SW480 (cell line): ENCODE data around the gene LIMS2.
A peak's percentile ranks its signal among the peaks of the same experiment; 100 is the strongest.

Experiments used
- DNase-seq: peaks from one replicate; pipeline ENCODE4 v3.0.0-alpha.2; 2016; ENCODE audit warnings: low spot score

LIMS2 gene

DNA sequence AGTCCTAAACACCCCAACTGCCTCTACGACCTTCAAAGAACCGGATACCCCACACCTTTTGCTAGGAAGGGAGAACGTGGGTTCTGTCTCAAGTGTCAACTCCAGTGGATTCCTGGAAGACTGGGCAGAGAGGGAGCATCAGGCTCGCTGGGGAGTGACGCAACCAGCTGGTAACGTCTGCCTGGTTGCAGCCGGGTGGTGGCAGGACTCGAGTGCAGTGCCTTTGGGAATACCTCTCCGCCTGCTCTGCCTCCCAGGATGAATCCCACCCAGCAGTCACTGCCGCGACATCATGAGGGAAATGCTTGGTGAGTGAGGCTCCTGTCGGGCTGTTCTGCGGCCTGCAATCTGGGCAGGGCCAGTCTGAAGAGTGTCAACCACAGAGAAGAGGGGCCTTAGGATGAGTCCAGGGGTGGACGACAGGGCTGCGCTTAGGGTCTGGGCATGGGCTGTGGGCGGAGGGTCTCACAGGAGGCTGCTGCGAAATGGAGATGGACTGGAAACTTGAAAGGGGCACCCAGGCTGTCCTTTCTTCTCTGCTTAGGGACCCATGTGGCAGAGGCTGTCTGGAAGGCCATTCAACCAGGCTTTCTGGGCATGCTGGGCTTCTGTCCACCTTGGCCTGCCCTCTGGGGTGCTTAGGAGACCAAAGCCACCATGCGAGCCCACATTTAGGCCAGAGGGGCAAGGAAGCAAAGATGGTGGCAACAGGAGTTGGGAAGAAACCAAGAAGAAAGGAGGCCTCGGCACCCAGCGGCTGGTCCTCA, 16.5 kb downstream of the LIMS2 start:
- no peak for DNase-seq

DNA sequence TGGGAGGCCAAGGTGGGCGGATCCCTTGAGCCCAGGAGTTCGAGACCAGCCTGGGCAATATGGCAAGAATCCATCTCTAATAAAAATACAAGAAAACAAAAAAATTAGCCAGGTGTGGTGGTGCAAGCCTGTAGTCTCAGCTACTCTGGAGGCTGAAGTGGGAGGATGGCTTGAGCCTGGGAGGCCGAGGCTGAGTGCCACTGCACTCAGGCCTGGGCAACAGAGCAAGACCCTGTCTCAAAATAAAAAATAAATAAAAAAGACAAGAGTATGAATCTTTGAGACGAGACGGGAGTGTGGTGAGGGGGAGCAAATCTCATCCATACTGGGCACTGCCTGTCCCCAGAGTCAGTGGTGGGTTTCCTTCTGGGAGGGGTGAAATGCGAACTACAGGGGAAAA, 17.2 kb downstream of the LIMS2 start:
- DNase-seq: no peak

DNA sequence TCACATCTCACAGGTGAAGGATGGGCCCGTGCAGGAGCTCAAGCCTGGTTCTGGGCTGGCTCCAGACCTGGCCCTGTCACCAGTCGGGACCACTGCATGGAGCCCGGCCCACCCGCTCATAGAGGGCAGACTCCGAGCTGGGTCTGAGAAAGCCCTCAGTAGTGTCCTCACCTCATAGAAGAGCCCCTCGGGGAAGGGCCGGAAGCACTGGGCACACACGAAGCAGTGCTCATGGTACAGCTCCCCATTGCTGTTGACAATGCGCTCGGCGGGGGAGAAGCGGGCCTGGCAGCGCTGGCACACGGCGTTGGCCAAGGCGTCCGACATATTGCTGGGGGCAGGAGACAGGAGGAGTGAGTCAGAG, 18.1 kb downstream of the LIMS2 start:
- DNase-seq: no peak

DNA sequence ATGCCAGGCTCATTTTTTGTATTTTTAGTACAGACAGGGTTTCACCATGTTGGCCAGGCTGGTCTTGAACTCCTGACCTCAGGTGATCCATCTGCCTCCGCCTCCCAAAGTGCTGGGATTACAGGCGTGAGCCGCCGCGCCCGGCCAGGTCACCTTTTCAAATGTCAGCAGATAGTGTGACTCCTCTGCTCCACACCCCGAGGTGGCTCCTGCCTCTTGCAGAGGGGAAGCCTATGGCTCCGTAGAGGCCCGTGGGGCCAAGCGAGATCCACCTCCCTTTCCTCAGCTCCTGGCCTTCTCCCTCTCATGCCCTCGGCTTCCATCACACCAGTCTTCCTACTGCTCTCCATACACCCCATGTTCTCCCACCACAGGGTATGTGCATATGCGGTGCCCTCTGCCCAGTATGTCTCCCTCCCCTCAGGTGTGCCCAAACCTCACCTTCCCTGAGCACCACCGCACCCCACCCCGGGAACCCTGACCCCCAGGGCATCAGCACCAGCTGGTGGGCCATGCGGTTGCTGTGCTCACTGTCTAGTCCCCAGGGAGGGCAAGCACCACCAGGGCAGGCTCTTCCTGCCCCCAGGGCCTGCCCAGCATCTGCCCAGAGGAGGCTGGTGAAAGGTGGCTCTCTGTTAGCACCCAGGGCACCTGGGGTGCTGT, 18.6 kb downstream of the LIMS2 start:
- no peak for DNase-seq

DNA sequence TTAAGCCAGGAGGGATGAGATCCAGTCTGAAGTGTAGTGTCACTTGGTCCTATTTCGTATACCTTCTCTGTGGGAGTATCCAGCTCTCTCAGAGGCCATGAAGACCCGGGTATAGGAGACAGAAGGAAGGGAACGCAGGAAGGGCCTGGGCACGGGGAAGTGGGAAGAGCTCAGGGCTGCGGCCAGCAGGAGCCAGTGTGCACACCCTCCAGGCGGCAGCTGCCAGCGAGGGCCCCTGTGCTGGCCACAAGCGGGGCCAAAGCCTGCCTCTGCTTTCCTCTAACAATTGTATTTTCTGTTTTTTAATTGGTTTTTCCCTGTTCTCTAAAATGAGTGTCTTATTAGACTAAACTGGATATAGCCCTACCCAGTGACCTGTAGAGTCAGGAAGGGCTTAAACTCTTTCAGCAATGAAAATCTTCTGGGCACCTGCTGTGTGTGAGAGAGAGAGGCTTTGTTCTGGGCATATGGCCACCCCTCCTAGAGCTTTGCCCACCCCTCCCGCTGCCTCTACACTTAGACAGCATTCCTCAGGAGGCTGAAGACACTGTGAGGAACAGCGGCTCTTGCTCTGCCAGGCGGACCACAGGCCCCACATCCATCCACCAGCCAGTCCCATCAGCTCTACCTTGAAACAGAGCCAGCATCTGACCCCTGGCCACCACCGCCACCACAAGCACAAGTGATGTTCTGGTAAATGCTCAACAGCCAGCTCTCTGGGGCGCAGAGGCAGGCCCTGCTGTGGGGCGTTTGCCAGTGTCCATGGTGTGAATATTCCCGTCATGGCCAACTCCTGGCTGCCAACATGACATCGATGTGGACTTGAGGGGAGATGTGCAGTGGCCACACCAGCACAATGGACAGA, 19.9 kb downstream of the LIMS2 start:
- no peak for DNase-seq

DNA sequence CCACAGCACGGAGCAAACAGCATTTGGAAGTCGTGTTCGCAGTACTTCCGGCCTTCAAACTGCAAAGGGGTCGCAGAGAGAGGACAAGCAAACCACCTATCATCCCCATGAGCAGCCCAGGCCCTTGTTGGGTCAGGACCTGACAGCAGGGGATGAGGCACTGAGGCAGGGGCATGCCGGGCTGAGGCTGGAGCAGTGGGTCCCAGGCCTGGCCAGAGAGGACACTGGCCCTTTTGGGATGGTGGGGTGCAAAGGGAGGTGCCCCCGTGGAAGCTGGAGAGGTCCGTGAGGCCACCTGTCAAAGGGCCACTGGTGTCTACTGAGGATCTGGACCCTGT, 20.5 kb downstream of the LIMS2 start:
- DNase-seq: no peak

DNA sequence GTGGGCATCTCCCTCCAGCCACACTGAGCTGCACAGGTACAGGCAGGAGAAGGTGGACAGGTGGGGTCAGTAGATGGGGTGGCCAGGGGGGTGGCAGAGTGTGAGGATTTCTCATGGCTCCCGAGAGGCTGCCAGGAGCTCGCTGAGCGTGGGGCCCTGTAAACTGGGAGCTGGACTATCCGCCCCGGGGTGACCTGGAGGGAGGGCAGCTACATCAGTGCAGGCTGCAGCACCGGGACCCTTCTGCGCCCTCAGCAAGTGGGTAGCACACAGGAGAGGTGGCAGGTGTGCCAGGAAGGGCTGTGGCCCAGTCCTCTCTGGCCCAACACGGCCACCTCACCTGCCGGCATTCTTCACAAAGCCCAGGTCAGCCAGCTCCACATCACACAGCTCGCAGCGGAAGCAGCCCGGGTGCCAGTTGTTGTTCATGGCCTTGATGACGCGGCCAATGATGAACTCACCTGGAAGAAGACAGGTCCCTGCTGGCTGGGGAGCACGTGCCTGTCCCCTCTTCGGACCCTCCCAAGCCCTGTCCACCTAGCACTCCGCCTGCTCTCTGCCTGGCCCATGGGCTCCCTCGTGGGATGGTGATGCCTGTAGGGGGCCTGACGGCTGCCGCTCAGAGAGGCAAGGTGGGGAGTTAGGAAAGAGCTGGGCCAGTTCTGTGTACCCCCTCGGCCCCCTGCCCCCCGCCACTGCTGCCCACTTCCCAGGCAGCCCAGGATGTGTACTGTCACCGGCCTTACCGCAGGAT, 21.1 kb downstream of the LIMS2 start:
- DNase-seq: no peak

DNA sequence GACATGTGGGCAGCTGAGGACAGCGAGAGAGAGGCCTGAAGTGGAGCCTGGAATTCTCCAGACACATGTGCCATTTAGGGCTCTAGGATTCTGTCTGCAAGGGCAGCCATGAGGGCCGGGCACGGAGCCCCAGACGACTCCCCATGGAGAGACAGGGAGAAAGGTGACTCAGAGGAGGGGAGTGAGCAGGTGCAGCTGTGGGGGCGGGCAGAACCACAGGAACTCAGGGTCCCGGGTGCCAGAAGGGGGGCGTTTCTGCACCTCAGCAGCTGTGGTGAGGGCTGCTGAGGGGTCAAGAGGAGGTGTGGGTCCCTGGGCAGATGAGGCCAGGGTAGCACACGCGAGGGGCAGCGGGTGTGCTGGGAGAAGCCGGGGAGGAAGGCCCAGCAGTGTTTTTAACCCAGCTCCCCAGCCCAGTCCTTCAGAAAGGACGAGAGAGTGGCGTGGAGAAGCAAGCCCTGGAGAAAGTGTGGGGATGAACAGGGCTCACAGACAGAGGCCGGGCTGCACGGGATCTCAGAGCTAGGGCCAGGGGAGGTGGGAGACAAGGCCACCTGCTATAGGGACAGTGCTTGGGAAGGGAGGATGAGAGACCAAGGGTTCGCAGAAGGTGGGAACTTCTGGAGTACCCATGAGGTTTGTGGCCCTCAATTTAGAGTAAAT, 21.8 kb downstream of the LIMS2 start:
- DNase-seq: no peak

DNA sequence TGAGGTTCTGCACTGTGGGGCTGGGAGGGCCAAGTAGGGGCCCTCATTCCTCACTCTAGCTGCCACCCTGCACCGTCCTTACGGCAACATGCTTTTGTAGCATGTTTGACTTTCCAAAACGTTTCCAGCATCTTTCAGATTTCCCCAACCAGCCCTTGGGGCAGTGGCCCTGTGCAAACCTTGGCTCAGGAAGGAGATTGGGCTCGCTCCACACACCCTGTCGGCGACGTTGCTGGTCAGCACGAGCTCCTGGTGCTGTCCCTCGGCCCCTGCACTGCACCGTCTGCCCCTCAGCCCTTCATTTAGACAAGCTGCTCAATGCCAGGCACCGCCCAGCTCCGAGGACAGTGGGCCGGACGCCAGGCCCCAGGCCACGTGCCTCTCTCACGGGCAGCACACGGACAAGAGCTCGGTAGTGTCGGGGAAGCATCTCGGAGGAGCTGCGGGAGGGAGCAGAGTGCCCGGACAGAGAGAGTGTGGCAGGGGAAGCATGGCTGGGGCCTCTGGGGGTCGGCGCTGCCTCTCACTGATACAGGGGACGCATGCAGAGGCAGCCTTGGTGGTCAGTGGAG, 22.5 kb downstream of the LIMS2 start:
- no peak for DNase-seq

DNA sequence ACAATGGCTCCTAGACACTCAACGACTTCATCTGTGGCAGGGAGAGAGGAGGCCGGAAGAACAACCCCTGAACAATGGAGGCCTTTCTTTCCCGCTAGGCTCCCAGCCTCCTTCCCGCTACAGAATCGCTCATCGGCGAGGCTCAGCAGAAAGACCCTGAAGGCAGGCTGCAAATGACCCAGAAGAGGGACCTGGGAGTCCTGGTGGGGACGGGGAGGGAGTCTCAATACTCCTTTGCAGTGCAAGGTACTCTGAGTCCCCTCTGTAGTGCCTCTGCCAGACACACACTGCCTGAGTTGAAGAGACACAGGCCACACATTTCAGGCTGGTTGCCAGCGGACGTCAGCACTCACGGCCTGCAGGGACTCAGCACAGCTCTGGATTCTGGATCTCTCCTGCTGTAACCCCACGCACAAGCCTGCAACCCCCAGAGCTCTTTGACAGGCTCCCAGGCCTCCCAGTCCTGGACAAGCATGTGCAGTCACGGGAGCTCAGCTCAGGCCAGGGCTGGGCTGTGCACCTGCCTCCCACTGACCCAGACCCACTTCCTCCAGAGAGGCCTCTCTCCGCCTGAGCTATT, 23.3 kb downstream of the LIMS2 start:
- DNase-seq: no peak

DNA sequence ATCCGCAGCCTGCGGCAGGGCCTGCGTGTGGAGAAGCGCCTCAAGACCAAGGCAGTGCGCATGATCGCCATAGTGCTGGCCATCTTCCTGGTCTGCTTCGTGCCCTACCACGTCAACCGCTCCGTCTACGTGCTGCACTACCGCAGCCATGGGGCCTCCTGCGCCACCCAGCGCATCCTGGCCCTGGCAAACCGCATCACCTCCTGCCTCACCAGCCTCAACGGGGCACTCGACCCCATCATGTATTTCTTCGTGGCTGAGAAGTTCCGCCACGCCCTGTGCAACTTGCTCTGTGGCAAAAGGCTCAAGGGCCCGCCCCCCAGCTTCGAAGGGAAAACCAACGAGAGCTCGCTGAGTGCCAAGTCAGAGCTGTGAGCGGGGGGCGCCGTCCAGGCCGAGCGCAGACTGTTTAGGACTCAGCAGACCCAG, 23.9 kb downstream of the LIMS2 start:
- no peak for DNase-seq

DNA sequence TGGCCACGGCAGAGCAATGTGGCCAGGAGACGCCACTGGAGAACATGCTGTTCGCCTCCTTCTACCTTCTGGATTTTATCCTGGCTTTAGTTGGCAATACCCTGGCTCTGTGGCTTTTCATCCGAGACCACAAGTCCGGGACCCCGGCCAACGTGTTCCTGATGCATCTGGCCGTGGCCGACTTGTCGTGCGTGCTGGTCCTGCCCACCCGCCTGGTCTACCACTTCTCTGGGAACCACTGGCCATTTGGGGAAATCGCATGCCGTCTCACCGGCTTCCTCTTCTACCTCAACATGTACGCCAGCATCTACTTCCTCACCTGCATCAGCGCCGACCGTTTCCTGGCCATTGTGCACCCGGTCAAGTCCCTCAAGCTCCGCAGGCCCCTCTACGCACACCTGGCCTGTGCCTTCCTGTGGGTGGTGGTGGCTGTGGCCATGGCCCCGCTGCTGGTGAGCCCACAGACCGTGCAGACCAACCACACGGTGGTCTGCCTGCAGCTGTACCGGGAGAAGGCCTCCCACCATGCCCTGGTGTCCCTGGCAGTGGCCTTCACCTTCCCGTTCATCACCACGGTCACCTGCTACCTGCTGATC, 24.4 kb downstream of the LIMS2 start:
- DNase-seq: no peak

DNA sequence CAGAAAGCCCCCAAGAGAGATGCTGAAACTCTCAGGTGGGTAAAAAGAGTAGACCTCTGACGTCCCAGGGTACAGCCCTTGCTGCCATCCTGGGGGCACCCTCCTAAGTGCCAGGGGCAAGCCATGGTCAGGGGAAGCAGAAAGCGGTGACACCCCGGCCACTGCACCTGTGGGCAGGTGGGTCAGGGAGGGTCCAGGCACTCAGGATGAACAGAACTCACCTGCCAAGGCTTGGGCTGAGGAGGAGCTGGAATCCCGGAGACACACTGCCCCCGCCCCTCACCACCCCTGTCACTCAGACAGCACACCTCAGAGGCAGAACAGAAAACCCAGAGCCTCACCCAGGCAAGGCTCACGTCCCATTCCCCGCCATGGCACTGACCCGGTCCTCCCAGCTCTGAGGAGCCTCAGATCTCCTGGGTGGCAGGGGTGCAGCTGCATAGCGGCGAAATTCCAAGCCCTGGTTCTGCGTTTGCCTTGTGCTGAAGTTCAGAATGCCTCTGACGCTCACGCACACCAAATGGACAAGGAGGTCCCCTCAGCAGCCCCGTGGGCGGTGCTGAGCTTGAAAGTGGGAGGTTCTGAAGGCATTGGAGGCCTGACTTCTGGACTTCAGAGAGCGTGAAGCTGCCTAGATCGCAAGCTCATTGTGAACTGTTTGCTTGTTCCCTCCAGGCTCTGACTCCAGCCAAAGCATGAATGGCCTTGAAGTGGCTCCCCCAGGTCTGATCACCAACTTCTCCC, 25.1 kb downstream of the LIMS2 start:
- DNase-seq: no peak

DNA sequence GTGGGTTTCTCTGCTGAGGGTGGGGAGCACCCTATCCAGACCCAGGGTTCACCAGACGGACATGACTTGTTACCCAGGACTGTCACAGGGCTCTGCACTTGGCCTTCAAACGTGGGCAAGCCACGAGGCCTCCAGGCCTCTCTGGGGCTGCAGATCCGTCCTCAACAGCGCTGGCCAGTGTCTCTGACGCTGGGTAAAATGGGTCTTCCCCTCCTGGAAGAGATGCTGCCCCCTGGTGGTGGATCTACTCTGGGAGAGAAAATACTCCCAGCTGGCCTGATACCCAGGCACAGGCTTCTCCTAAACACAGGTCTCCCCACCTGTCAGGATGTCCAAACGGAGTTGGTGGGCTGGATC, 25.7 kb downstream of the LIMS2 start:
- DNase-seq: peak; percentile 73

DNA sequence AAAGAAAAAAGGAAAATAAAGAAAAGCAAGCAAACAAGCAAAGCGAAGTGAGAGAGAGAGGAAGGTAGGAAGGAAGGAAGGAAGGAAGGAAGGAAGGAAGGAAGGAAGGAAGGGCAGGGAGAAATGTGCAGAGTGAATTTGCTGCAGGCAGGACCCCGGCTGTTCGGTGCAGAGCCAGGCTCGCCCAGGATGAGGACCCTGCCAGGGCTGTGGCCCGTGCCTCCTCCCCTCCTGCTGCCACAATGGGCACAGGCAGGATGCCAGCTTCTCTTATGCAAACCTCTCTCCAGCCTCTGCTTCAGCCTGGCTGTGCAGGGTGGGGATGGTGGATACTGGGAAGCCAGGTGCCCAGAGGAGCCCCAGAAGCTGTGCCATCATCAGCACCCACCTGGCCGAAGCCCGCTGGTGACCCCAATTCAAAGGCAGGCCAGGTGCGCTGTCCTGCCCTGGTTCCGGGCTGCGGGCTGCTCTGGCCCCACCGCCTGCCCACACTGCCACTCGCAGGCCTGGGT, 26.2 kb downstream of the LIMS2 start:
- DNase-seq: no peak

DNA sequence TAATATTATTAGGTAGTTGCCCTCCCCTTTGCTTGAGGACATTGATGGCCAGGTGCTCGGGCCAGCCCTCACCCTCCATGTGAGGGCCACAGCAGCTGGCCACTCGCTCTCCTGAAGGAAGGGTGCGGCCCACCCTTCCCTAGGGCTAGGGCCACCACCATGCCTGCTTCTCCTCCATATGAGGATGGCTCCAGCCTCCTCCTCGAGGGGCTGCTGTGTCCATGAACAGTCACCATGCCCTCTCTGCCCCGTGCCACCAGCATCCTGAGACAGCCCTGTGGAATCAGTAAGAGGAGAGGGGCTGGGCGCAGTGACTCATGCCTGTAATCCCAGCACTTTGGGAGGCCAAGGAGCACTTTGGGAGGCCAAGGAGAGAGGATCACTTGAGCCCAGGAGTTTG, 27.0 kb downstream of the LIMS2 start:
- DNase-seq: no peak

DNA sequence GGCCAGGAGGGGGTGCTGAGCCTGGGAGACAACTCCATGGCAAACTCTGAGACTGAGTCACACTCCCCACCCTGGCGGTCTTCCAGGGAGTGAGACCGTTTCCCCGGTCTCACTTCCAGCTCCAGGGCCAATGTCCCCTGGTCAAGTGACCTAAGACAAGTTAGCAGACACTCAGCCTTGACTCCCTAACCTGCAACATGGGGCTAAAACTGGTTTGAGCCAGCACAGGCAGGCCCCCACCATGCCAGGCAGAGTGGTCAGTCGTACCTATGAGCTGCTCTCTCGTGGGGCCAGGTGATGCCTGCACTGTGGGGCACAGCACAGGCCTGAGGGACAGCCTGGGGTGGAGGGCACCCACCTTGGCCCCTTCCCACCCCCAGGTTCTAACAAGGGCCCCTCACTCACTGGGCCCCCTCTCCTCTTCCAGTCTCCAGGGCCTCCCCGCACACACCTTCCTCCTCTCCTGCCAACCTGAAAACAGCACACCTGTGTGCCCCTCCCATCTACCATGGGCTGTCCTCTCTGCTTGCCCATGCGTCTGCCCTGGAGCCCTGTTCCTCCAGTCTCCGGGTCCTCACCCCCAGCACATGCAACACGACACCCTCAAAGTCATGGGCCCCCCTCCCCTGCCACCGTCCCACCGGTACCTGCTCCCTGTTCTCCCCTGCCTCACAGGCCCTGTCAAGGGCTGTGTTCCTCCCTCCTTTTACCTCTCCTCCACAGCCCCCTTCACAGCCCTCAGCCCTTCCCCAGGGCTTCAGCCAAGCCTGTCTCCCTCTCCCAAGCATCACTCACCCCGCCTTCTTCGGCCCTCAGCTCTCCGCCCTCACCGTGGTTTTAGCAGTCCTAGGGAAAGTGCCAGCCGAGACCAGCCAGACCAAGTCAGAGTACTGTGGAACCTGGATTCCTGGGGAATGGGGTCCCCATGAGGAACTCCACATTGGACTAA, 27.8 kb downstream of the LIMS2 start:
- DNase-seq: no peak

DNA sequence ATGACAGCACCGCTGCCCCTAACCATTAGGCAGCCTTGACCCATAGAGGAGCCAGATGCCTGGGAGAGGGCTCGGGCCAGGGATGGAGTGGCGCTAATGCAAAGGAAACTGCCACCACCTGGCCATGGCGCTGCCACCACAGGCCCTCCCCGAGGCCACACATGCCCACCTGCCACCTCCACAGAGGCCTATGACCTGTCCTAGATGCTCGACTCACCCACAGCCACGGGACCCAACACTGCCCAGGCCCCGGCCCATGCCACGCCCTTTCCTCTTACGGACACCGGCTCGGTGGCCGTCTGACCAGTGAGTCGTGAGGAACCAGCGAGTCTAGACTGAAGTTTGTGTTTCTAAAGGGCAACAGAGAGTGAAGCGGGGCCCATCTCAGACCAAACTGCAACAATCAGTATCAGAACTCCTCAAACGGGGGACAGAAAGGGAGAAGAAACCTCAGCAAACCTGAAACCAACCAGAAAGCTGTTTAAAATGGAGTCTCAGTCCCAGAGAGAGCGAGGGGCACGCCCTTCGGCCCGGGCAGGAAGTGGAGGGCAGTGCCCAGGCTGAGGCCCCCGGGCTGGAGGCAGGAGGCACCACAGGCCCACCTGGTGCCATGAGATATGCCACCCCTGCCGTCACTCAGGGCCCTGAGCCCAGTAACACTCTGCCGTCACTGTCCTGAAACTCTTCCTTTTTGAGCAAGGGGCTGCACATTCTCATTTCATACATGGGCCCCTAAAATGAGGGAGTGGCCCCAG, 28.7 kb downstream of the LIMS2 start:
- DNase-seq: no peak
